ENCODE measurements around the gene RANBP1. TPM values are rescaled to one million over a fixed set of nuclear protein-coding genes. Genes with fewer than 3 reads are reported as not detected.

The RANBP1 gene
- total and polyA plus RNA-seq, 2 of the 8 experiments (the other 6 are each of a cell fraction or from before 2014, with no cell fraction given), result 343 to 484 TPM

- TF ChIP-seq, protein P1, sequence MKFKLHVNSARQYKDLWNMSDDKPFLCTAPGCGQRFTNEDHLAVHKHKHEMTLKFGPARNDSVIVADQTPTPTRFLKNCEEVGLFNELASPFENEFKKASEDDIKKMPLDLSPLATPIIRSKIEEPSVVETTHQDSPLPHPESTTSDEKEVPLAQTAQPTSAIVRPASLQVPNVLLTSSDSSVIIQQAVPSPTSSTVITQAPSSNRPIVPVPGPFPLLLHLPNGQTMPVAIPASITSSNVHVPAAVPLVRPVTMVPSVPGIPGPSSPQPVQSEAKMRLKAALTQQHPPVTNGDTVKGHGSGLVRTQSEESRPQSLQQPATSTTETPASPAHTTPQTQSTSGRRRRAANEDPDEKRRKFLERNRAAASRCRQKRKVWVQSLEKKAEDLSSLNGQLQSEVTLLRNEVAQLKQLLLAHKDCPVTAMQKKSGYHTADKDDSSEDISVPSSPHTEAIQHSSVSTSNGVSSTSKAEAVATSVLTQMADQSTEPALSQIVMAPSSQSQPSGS (IDR thresholded peaks at IDR 0.05; ENCODE audit: low read length), result no peak
- TF ChIP-seq POLR2A (IDR thresholded peaks at IDR 0.05; ENCODE audit: control extremely low read depth in 1 of 2, low read depth in 2 of 2, low read length in 2 of 2), result no peak
- TF ChIP-seq, protein P2, sequence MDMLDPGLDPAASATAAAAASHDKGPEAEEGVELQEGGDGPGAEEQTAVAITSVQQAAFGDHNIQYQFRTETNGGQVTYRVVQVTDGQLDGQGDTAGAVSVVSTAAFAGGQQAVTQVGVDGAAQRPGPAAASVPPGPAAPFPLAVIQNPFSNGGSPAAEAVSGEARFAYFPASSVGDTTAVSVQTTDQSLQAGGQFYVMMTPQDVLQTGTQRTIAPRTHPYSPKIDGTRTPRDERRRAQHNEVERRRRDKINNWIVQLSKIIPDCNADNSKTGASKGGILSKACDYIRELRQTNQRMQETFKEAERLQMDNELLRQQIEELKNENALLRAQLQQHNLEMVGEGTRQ (IDR thresholded peaks at IDR 0.05; ENCODE audit: low read length), result no peak
- no peak for TF ChIP-seq CHD2 (IDR thresholded peaks at IDR 0.05; ENCODE audit: low read length)
These were observed 21.6 kb upstream of the RANBP1 start (continued) for GRCh38 chr22:20094197-20094807.

All from H1 (cell line).